ENCODE data around the gene TET3.
"Not testable (repeated sequence)": the region's sequence is repeated elsewhere in the genome, so short reads cannot be mapped to it uniquely, and the experiment has no call there.

DNA sequence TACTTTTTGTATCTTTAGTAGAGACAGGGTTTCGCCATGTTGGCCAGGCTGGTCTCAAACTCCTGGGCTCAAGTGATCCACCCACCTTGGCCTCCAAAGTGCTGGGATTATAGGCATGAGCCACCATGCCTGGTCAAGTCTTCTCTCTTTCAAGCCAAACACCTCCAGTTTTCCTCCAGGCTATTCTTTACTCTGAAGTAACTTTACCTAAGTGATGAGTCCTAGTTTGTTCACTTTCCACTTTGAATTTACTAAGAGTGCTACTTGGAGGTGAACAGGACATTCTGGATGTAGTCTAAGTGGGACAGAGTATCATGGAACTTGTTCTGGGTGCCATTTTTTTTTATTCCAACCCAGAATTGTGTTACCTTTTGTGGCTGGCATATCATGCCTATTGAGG is 44.6 kb upstream of the TET3 start:
- not testable (repeated sequence) for TF ChIP-seq POLR2A (IDR thresholded peaks at IDR 0.05; ENCODE audit: low read depth, low read length); TAF1 (IDR thresholded peaks at IDR 0.05; ENCODE audit: borderline replicate concordance, low read depth, low read length)
